ENCODE measurements around the gene CCDC15. TPM values are rescaled to one million over a fixed set of nuclear protein-coding genes. Genes with fewer than 3 reads are reported as not detected.

Gene CCDC15
- total RNA-seq, 5 donors from 2014 or later (not counting 1 experiment from before 2014, with no cell fraction given) = 1.4 to 3.4 (median 2.1) TPM

GRCh38 chr11:124983674-124984511, 29.9 kb downstream of the CCDC15 start:
- Mint-ChIP-seq H3K27ac (no peak overlapping the region), H3K4me3 (no peak overlapping the region), H3K27me3 (no peaks in the 10 kb centered on the region), H3K4me1 (no peaks in the 10 kb centered on the region), H3K36me3 (peaks cover 77% of the 10 kb centered on the region), H3K9me3 (peaks cover 9 to 37% (median 24%) of the 10 kb centered on the region in 3 donors)
- ATAC-seq (replicated peaks in 1 of 4) (no peak), DNase-seq (no peak)
- Histone ChIP-seq H3K27ac (ENCODE audit: low read length) (no peak overlapping the region), H3K4me1 (ENCODE audit: control insufficient read depth in 1 of 2, extremely low read depth in 1 of 2, insufficient read depth in 2 of 2, low read length in 2 of 2) (no peaks in the 10 kb centered on the region), H3K4me3 (ENCODE audit: control insufficient read depth in 1 of 2, extremely low read depth in 1 of 2, low read length in 1 of 2) (no peak overlapping the region), H3K9me3 (no peaks in the 10 kb centered on the region), H3K36me3 (ENCODE audit: control insufficient read depth in 2 of 2, extremely low read depth in 1 of 2, insufficient read depth in 1 of 2, low read length in 1 of 2) (peaks cover 0 to 3% of the 10 kb centered on the region in 2 donors), H3K27me3 (replicated peaks in 1 of 2; ENCODE audit: control insufficient read depth in 2 of 2, extremely low read depth in 1 of 2, insufficient read depth in 2 of 2, low read length in 1 of 2) (no peaks in the 10 kb centered on the region)
- POLR2A ChIA-PET = no interaction called here
- CTCF ChIA-PET = no interaction called here
- 94% methylated on average over 10 of the region's 17 CpGs for WGBS (ENCODE audit: insufficient coverage)

- H3K4me1 ChIP-seq (ENCODE audit: control insufficient read depth in 1 of 2, extremely low read depth in 1 of 2, insufficient read depth in 2 of 2, low read length in 2 of 2) = no peaks in the 10 kb centered on the region
- no peak overlapping the region for H3K4me3 Mint-ChIP-seq
- CTCF ChIA-PET = no interaction called here
- peaks cover 0 to 3% of the 10 kb centered on the region in 2 donors for H3K36me3 ChIP-seq (ENCODE audit: control insufficient read depth in 2 of 2, extremely low read depth in 1 of 2, insufficient read depth in 1 of 2, low read length in 1 of 2)
- H3K9me3 ChIP-seq = no peaks in the 10 kb centered on the region
- no peak overlapping the region for H3K27ac ChIP-seq (ENCODE audit: low read length)
- H3K27me3 Mint-ChIP-seq = no peaks in the 10 kb centered on the region
- no peaks in the 10 kb centered on the region for H3K4me1 Mint-ChIP-seq
- POLR2A ChIA-PET = no interaction called here
- DNase-seq (no peak), ATAC-seq (replicated peaks in 1 of 4) (no peak)
- H3K27me3 ChIP-seq (replicated peaks in 1 of 2; ENCODE audit: control insufficient read depth in 2 of 2, extremely low read depth in 1 of 2, insufficient read depth in 2 of 2, low read length in 1 of 2) = no peaks in the 10 kb centered on the region
- 100% methylated on average over 1 of the region's 3 CpGs for WGBS (ENCODE audit: insufficient coverage)
- peaks cover 6 to 31% (median 19%) of the 10 kb centered on the region in 3 donors for H3K9me3 Mint-ChIP-seq
- no peak overlapping the region for H3K4me3 ChIP-seq (ENCODE audit: control insufficient read depth in 1 of 2, extremely low read depth in 1 of 2, low read length in 1 of 2)
- no peak overlapping the region for H3K27ac Mint-ChIP-seq
- peaks cover 80% of the 10 kb centered on the region for H3K36me3 Mint-ChIP-seq
Measured at GRCh38 chr11:124984512-124984854, 30.5 kb downstream of the CCDC15 start.

DNA sequence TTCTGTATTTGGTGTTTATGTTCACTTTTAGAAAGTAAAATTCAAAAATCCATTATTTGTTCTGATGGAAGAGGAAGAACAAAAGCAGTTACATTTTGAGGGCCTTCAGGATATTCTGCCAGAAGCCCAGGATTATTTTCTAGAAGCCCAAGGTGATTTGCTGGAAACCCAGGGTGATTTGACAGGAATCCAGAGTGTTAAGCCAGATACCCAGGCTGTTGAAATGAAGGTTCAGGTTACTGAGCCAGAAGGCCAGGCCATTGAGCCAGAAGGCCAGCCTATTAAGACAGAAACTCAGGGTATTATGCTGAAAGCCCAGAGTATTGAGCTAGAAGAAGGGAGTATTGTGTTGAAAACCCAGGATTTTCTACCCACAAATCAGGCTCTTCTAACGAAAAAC, 33.1 kb downstream of the CCDC15 start:
- no peak overlapping the region for H3K4me3 Mint-ChIP-seq
- no peak for ATAC-seq (replicated peaks in 1 of 4)
- no peak overlapping the region for H3K27ac ChIP-seq (ENCODE audit: low read length)

DNA sequence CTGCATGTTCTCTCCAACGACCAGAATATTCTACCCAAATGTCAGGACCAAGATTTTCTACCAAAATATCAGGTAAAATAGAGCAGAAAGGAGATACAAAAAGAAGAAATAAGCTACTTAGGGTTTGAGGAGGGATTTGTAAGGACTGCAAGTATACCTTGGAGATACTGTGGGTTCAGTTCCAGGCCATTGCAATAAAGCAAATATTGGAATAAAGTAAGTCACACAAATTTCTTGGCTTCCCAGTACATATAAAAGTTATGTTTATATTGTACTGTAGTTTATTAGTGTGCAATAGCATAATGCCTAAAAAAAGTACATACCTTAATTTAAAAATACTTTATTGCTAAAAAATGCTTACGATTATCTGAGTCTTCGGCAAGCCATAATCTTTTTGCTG, 34.1 kb downstream of the CCDC15 start:
- Mint-ChIP-seq H3K36me3 (peaks cover 60% of the 10 kb centered on the region), H3K27ac (no peak overlapping the region), H3K27me3 (no peaks in the 10 kb centered on the region), H3K4me1 (no peaks in the 10 kb centered on the region), H3K9me3 (peaks cover 0 to 2% (median 0%) of the 10 kb centered on the region in 3 donors), H3K4me3 (no peak overlapping the region)
- 100% methylated on average over 1 of the region's 3 CpGs for WGBS (ENCODE audit: insufficient coverage)
- H3K27me3 ChIP-seq (replicated peaks in 1 of 2; ENCODE audit: control insufficient read depth in 2 of 2, extremely low read depth in 1 of 2, insufficient read depth in 2 of 2, low read length in 1 of 2) = no peaks in the 10 kb centered on the region
- no peak for ATAC-seq (replicated peaks in 1 of 4)
- no peaks in the 10 kb centered on the region for H3K4me1 ChIP-seq (ENCODE audit: control insufficient read depth in 1 of 2, extremely low read depth in 1 of 2, insufficient read depth in 2 of 2, low read length in 2 of 2)
- no peak overlapping the region for H3K27ac ChIP-seq (ENCODE audit: low read length)
- ChIA-PET POLR2A (no interaction called here), CTCF (no interaction called here)
- DNase-seq = no peak
- peaks cover 0 to 3% of the 10 kb centered on the region in 2 donors for H3K36me3 ChIP-seq (ENCODE audit: control insufficient read depth in 2 of 2, extremely low read depth in 1 of 2, insufficient read depth in 1 of 2, low read length in 1 of 2)
- no peak overlapping the region for H3K4me3 ChIP-seq (ENCODE audit: control insufficient read depth in 1 of 2, extremely low read depth in 1 of 2, low read length in 1 of 2)
- H3K9me3 ChIP-seq = no peaks in the 10 kb centered on the region

More for the DNA sequence above, 33.1 kb downstream of the CCDC15 start:
- H3K27me3 ChIP-seq (replicated peaks in 1 of 2; ENCODE audit: control insufficient read depth in 2 of 2, extremely low read depth in 1 of 2, insufficient read depth in 2 of 2, low read length in 1 of 2) = no peaks in the 10 kb centered on the region
- Mint-ChIP-seq H3K4me1 (no peaks in the 10 kb centered on the region), H3K36me3 (peaks cover 64% of the 10 kb centered on the region), H3K9me3 (peaks cover 0 to 12% (median 4%) of the 10 kb centered on the region in 3 donors), H3K27ac (no peak overlapping the region), H3K27me3 (no peaks in the 10 kb centered on the region)
- H3K9me3 ChIP-seq = no peaks in the 10 kb centered on the region
- ChIA-PET CTCF (no interaction called here), POLR2A (no interaction called here)
- 60% methylated on average over 1 of the region's 1 CpG for WGBS (ENCODE audit: insufficient coverage)
- H3K4me1 ChIP-seq (ENCODE audit: control insufficient read depth in 1 of 2, extremely low read depth in 1 of 2, insufficient read depth in 2 of 2, low read length in 2 of 2) = no peaks in the 10 kb centered on the region
- H3K4me3 ChIP-seq (ENCODE audit: control insufficient read depth in 1 of 2, extremely low read depth in 1 of 2, low read length in 1 of 2) = no peak overlapping the region
- peaks cover 0 to 3% of the 10 kb centered on the region in 2 donors for H3K36me3 ChIP-seq (ENCODE audit: control insufficient read depth in 2 of 2, extremely low read depth in 1 of 2, insufficient read depth in 1 of 2, low read length in 1 of 2)
- DNase-seq = no peak

DNA sequence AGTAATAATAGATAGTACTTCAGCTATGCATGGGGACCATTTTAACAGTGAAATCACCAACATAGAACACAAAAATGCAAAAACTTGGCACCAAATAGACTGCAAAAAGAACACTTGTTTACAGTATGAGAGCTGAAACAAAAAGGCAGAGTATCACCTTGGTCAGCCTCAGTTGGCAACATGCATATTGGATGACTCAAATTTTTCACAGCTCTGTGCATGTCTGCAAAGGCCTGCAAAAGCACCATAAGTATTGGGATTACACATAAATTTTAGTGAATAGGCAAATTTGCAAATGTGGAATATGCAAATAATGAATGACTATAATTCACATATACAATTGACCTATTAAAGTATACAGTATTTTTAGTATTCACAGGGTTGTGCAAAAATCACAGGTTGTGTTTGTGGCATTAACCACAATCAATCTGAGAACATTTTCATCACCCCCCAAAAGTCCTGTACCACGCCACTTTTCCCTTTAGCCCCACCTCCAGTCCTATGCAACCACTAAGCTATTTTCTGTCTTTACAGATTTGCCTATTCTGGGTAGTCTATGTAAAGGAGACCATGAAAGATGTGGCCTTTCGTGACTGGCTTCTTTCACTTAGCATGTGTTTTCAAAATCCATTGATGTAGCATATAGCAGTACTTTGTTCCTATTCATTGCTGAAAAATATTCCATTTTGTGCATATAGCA, 47.2 kb downstream of the CCDC15 start:
- Histone ChIP-seq H3K4me1 (ENCODE audit: control insufficient read depth in 1 of 2, extremely low read depth in 1 of 2, insufficient read depth in 2 of 2, low read length in 2 of 2) (no peaks in the 10 kb centered on the region), H3K27ac (ENCODE audit: low read length) (no peak overlapping the region), H3K36me3 (ENCODE audit: control insufficient read depth in 2 of 2, extremely low read depth in 1 of 2, insufficient read depth in 1 of 2, low read length in 1 of 2) (peaks cover 0 to 8% of the 10 kb centered on the region in 2 donors), H3K27me3 (replicated peaks in 1 of 2; ENCODE audit: control insufficient read depth in 2 of 2, extremely low read depth in 1 of 2, insufficient read depth in 2 of 2, low read length in 1 of 2) (no peaks in the 10 kb centered on the region), H3K9me3 (no peaks in the 10 kb centered on the region), H3K4me3 (ENCODE audit: control insufficient read depth in 1 of 2, extremely low read depth in 1 of 2, low read length in 1 of 2) (no peak overlapping the region)
- CTCF ChIA-PET = no interaction called here
- Mint-ChIP-seq H3K36me3 (peaks cover 53% of the 10 kb centered on the region), H3K4me3 (no peak overlapping the region), H3K9me3 (peaks cover 0 to 23% (median 9%) of the 10 kb centered on the region in 3 donors), H3K27ac (no peak overlapping the region), H3K4me1 (no peaks in the 10 kb centered on the region), H3K27me3 (no peaks in the 10 kb centered on the region)
- WGBS (ENCODE audit: insufficient coverage) = no CpG with 5 or more reads among the region's 2 CpGs
- DNase-seq = no peak
- no peak for ATAC-seq (replicated peaks in 1 of 4)
- POLR2A ChIA-PET = no interaction called here

DNA sequence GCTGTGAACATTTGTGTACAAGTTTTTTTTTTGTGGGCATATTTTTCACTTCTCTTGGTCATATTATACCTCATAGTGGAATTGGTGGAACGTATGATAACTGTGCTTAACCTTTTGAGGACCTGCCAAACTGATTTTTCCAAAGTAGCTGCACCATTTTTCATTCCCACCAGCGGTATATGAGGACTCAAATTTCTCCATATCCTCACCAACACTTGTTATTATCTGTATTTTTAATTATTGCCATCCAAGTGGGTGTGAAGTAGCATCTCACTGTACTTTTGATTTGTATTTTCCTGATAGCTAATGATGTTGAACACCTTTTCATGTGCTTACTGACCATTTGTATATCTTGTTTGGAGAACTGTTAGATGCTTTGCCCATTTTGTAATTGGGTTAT, 47.8 kb downstream of the CCDC15 start:
- DNase-seq = no peak
- ATAC-seq (replicated peaks in 1 of 4) = no peak
- Mint-ChIP-seq H3K4me3 (no peak overlapping the region), H3K27me3 (no peaks in the 10 kb centered on the region), H3K4me1 (no peaks in the 10 kb centered on the region), H3K9me3 (peaks cover 0 to 28% (median 13%) of the 10 kb centered on the region in 3 donors), H3K27ac (no peak overlapping the region), H3K36me3 (peaks cover 52% of the 10 kb centered on the region)
- no peak overlapping the region for H3K27ac ChIP-seq (ENCODE audit: low read length)
- H3K27me3 ChIP-seq (replicated peaks in 1 of 2; ENCODE audit: control insufficient read depth in 2 of 2, extremely low read depth in 1 of 2, insufficient read depth in 2 of 2, low read length in 1 of 2) = no peaks in the 10 kb centered on the region
- CTCF ChIA-PET = interaction anchor here in 1 of 2 donors (0.7 kb wide), 1 partner anchor 17 kb away, joined by 3 read pairs; no protein-coding TSS in a partner anchor
- H3K36me3 ChIP-seq (ENCODE audit: control insufficient read depth in 2 of 2, extremely low read depth in 1 of 2, insufficient read depth in 1 of 2, low read length in 1 of 2) = peaks cover 0 to 8% of the 10 kb centered on the region in 2 donors
- no peaks in the 10 kb centered on the region for H3K9me3 ChIP-seq
- no peak overlapping the region for H3K4me3 ChIP-seq (ENCODE audit: control insufficient read depth in 1 of 2, extremely low read depth in 1 of 2, low read length in 1 of 2)
- no peaks in the 10 kb centered on the region for H3K4me1 ChIP-seq (ENCODE audit: control insufficient read depth in 1 of 2, extremely low read depth in 1 of 2, insufficient read depth in 2 of 2, low read length in 2 of 2)
- WGBS (ENCODE audit: insufficient coverage) = no CpG with 5 or more reads among the region's 2 CpGs
- POLR2A ChIA-PET = no interaction called here
